Activated CD8-positive, alpha-beta memory T cell treated with anti-CD3 and anti-CD28 coated beads, Interleukin-2, amount 50 U/mL, for 24 hours (primary cell): Measurements from ENCODE around the gene HDAC5.
"Not testable (repeated sequence)": the region's sequence is repeated elsewhere in the genome, so short reads cannot be mapped to it uniquely, and the experiment has no call there.

ENCODE experiments used
- DNase-seq: peaks from one replicate; pipeline ENCODE4 v3.0.0-alpha.2; 2020; ENCODE audit errors: extremely low read depth

HDAC5 gene

DNA sequence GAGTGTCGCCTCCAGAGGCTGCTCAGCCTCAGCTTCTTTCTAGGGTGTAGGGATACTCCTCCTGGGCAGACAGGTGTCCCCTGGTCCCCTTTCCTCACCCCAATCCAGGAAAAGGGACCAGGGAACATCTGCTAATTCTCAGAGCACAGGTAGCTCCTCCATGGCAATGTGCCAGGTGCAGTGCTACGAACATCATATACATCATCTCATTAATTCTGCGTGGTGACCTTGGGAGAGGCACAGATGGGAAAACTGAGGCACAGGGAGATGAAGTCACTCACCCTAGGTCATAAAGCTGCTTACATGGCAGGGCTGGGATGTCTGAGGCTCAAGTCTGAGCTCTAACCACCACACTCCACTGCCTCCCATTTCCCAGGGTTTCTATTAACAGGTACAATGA lies 11.7 kb downstream of the HDAC5 start:
- no peak for DNase-seq

GRCh38 chr17:44110823-44111633 lies 12.4 kb downstream of the HDAC5 start:
- DNase-seq = peak; percentile 31

GRCh38 chr17:44110011-44110686 lies 13.3 kb downstream of the HDAC5 start:
- DNase-seq = no peak

DNA sequence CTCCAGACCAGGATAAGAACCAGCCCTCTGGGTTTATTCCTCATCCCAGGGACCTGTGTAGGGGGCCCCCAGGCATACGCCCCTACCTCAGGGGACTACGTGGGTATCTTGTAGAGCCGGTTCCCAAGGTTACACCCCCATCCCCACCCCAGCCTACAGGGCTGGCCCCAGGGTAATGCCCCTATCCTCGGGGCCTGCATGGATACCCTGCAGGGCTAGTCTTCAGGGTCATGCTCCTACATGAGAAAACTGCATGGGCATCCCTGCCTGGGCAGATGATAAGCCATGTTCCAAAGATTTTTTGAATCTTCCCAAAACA lies 14.2 kb downstream of the HDAC5 start:
- DNase-seq = no peak

DNA sequence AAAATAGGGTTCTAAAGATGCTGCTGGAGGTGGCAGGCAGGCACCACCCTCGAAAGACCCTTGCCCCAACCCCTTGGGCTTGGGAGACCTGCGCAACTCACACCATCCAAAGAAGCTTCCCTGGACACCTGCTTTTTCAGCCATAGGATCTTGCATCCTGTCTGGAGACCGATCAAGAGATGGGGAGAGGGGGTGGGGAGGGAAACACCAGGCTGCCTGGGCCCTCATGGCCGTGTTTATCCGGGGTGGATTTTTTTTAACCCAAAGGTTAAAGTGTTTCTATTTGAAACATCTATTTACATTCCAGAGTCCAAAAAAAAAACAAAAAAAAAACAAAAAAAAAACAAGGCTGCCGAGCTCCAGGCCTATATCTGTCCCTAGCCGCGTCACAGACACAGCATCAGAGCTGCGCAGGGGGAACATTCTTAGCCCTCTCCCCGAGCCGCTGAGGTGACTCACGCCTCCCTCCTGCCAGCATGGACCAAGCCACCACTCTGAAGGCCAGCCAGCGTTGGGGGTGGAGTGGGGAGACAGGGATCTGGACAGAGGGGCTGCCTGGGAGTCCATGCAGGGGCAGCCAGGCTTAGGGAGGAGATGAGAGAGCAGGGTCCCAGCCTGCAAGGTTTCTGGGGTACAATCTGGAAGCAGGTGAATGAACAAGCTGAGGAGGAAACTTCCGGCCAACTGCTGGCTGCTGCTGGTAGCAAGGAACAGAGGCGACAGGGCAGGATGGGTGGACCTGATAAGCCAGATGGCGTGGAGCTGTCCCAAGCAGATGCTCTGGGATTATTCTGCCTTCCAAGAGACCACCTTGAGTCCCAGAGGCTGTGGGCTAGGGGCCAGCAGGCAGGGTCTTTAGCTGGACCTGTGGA lies 14.8 kb downstream of the HDAC5 start:
- DNase-seq = no peak

DNA sequence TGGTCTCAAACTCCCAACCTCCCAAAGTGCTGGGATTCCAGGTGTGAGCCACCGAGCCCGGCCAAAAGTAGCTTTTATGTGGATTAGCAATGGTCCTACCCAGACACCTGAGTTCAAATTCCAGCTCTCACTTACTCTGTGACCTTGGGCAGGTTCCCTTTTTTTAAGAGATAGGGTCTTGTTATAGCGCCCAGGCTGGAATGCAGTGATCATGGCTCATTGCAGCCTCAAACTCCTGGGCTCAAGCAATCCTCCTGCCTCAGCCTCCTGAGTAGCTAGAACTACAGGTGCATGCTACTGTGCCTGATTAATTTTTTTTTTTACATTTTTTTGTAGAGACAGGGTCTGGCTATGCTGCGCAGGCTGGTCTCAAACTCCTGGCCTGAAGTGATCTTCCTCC lies 16.6 kb downstream of the HDAC5 start:
- DNase-seq = no peak

- no peak for DNase-seq
These were observed 17.5 kb downstream of the HDAC5 start for GRCh38 chr17:44105941-44106340.

DNA sequence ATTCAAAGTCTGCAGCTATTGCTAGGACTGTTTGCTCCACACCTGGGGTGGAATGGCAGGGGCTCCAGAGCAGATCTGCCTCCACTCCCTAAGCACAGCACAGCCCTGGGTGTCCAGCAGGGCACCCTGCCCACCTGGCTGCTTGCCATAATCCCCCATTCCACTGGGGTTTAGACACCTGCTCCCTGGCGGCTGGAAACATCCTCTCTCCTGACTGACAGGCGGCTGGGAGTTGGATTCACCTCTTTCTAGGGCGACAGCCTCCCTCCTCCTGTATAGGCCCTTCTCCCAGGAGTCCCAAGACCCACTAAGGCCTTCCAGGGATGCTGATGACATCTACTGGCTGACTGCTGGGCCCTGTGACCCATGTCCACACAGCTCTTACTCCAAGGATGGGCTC lies 18.0 kb downstream of the HDAC5 start:
- DNase-seq = no peak

GRCh38 chr17:44102849-44103622 lies 20.4 kb downstream of the HDAC5 start:
- DNase-seq = no peak

GRCh38 chr17:44101858-44102257 lies 21.6 kb downstream of the HDAC5 start:
- not testable (repeated sequence) for DNase-seq

DNA sequence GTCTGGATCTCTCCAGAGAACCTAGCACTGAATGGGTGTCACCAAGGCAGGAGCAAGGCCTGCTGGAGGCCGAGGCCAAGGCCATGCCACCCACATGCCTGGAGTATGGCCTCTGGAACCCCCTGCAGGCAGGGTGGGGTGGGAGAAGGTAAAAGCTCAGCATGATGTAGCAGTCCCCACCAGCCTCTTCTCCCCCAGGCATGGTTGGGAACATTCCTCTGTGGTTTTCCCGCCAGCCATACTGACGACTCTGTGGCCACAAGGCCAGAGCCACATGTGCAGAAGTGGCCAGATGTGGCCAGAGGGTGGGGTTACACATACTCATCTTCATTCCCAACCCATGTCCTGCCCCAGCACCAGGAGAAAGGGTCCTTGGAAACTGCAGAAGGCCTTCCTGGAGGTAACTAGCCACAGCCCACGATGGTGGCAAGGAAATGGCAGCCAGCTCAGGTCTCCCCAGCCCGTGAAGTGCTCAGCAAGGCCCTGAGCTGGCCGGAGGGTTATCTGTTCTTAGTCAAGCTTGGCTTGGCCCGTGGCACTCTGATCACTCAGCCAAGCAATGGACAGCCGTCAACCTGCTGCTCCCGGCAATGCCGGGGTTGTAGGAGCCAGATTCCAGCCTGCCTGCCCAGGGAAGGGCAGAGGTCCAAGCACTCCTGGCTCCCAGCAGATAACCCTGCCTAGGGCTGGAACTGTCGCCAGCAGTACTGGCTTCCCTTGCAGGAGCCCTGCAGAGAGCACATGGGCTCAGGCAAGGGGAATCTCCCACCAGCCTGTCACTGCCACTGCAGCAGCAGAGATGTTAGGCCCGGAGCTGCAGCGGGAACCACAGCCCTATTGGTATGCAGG lies 26.1 kb downstream of the HDAC5 start:
- DNase-seq = no peak

GRCh38 chr17:44095647-44096496 lies 27.6 kb downstream of the HDAC5 start:
- no peak for DNase-seq

GRCh38 chr17:44095388-44095646 lies 28.1 kb downstream of the HDAC5 start:
- no peak for DNase-seq

- DNase-seq = no peak
These were observed 28.6 kb downstream of the HDAC5 start for GRCh38 chr17:44094701-44095387.

GRCh38 chr17:44093231-44093900 lies 30.1 kb downstream of the HDAC5 start:
- DNase-seq = no peak

- no peak for DNase-seq
These were observed 31.4 kb downstream of the HDAC5 start for GRCh38 chr17:44092051-44092450.

DNA sequence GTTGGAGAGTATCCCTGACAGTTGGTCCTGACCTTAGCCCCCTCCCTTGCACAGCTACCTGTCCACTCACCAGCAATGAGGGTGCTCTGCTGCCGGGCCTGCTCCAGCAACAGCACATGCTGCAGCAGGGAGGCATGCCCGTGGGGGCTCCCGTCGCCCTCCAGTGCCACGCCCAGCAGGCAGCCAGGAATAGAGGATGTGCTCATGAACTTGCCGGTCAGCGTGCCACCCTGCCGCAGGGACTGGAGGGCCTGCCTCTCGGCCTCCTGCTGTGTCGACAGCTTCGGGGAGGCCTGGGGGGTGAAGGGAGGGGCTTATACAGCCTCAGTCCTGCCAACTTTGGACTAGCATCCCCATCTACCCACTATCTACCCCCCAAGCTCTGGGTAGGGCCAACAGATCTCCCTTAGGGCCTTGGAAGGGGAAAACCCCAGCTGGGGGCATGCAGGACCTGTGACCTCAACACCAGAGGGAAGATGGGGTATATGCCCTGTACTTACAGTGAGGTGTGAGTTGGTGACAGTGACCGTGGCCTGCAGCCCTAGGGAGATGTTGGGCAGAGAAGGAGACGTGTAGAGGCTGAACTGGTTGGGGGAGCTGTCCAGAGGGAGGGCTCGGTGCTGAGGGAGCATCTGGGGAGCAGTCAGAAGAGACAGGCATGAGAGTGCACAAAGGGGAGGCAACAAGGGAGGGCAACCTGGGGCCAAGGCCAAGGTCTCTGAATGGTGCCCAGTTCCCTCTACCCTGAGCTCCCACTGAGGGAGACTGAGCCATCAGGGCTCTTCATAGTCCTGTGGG lies 32.0 kb downstream of the HDAC5 start:
- no peak for DNase-seq

GRCh38 chr17:44088254-44088653 lies 35.2 kb downstream of the HDAC5 start:
- no peak for DNase-seq
